Activated T-helper 1 cell treated with anti-CD3 and anti-CD28 coated beads, Interleukin-12 subunit alpha, Interleukin-12 subunit beta, Interleukin-2, Interleukin-4 antibody, amounts not matched to agents 30 ng/mL and 10 ng/mL and 1 ng/mL, durations not matched to agents 14 hours and 24 hours and 36 hours (primary cell): ENCODE data around the gene TMEM254. TPM values are rescaled to one million over a fixed set of nuclear protein-coding genes. Genes with fewer than 3 reads are reported as not detected.
"Not testable (repeated sequence)": the region's sequence is repeated elsewhere in the genome, so short reads cannot be mapped to it uniquely, and the experiment has no call there.

ENCODE experiments used
- DNase-seq: peaks from one replicate; pipeline ENCODE4 v3.0.0; 2021; ENCODE audit warnings: low spot score
- H3K27ac Mint-ChIP-seq: one replicate; pipeline ENCODE4 v1.8.0; 2021; ENCODE audit warnings: mild to moderate bottlenecking, mixed read lengths
- H3K27me3 Mint-ChIP-seq: one replicate; pipeline ENCODE4 v1.8.0; 2022; ENCODE audit warnings: mild to moderate bottlenecking, moderate library complexity, mixed read lengths; ENCODE audit not compliant: insufficient read depth
- H3K36me3 Mint-ChIP-seq: one replicate; pipeline ENCODE4 v1.8.0; 2021; ENCODE audit warnings: low read depth, mixed read lengths
- H3K4me1 Mint-ChIP-seq: one replicate; pipeline ENCODE4 v1.8.0; 2021; ENCODE audit warnings: low read depth, mixed read lengths
- H3K4me3 Mint-ChIP-seq: one replicate; pipeline ENCODE4 v1.8.0; 2021; ENCODE audit warnings: mild to moderate bottlenecking, moderate library complexity, mixed read lengths
- H3K9me3 Mint-ChIP-seq: one replicate; pipeline ENCODE4 v1.8.0; 2021; ENCODE audit warnings: mixed read lengths
- intact Hi-C: fragments of 100-400 bp; cut with micrococcal nuclease; formaldehyde crosslinking; loops from one replicate; pipeline ENCODE4 v1.15.1; 2024
- total RNA-seq: library from RNA; stranded (reverse); gene quantifications from 2 replicates; pipeline ENCODE4 v1.2.3, GENCODE V29; 2022

Gene TMEM254
- total RNA-seq, 1 donor from 2014 or later = 12.4 TPM

- Mint-ChIP-seq H3K4me3 (no peak overlapping the region), H3K27ac (no peak overlapping the region), H3K9me3 (no peaks in the 10 kb centered on the region), H3K36me3 (no peaks in the 10 kb centered on the region), H3K4me1 (no peaks in the 10 kb centered on the region), H3K27me3 (peaks cover 12% of the 10 kb centered on the region)
- intact Hi-C loops = no loop called here
- no peak for DNase-seq
Observed at GRCh38 chr10:80122746-80123145, 44.3 kb downstream of the TMEM254 start.

GRCh38 chr10:80126876-80127275 lies 48.4 kb downstream of the TMEM254 start:
- no peak for DNase-seq
- intact Hi-C loops = no loop called here
- H3K27me3 Mint-ChIP-seq = peaks cover 20% of the 10 kb centered on the region
- H3K36me3 Mint-ChIP-seq = no peaks in the 10 kb centered on the region
- no peak overlapping the region for H3K27ac Mint-ChIP-seq
- H3K4me3 Mint-ChIP-seq = no peak overlapping the region
- H3K4me1 Mint-ChIP-seq = no peaks in the 10 kb centered on the region
- H3K9me3 Mint-ChIP-seq = no peaks in the 10 kb centered on the region

GRCh38 chr10:80131499-80131901 lies 53.0 kb downstream of the TMEM254 start:
- no peak overlapping the region for H3K27ac Mint-ChIP-seq
- H3K9me3 Mint-ChIP-seq = no peaks in the 10 kb centered on the region
- H3K4me3 Mint-ChIP-seq = no peak overlapping the region
- no peak for DNase-seq
- intact Hi-C loops = no loop called here
- no peaks in the 10 kb centered on the region for H3K36me3 Mint-ChIP-seq
- H3K4me1 Mint-ChIP-seq = no peaks in the 10 kb centered on the region
- peaks cover 40% of the 10 kb centered on the region for H3K27me3 Mint-ChIP-seq

- peaks cover 38% of the 10 kb centered on the region for H3K27me3 Mint-ChIP-seq
- no peak for DNase-seq
- H3K4me3 Mint-ChIP-seq = no peak within 1 kb of the TSS
- intact Hi-C loops = no loop called here
- no peaks in the 10 kb centered on the region for H3K4me1 Mint-ChIP-seq
- H3K9me3 Mint-ChIP-seq = no peaks in the 10 kb centered on the region
- H3K36me3 Mint-ChIP-seq = no peaks in the 10 kb centered on the region
- no peak within 1 kb of the TSS for H3K27ac Mint-ChIP-seq
Observed at GRCh38 chr10:80132299-80133139, 54.1 kb downstream of the TMEM254 start, which contains the start of gene PLAC9. Gene PLAC9 (plus strand): TSS chr10:80132730. CDS start chr10:80132763, 33 bp downstream.

GRCh38 chr10:80133206-80133605 lies 54.7 kb downstream of the TMEM254 start:
- Mint-ChIP-seq H3K36me3 (no peaks in the 10 kb centered on the region), H3K9me3 (no peaks in the 10 kb centered on the region), H3K27ac (no peak overlapping the region), H3K27me3 (peaks cover 40% of the 10 kb centered on the region), H3K4me3 (no peak overlapping the region), H3K4me1 (no peaks in the 10 kb centered on the region)
- intact Hi-C loops = no loop called here
- no peak for DNase-seq

GRCh38 chr10:80133687-80134086 lies 55.2 kb downstream of the TMEM254 start:
- H3K4me1 Mint-ChIP-seq, DNase-seq, intact Hi-C loops, H3K27ac Mint-ChIP-seq, H3K9me3 Mint-ChIP-seq, H3K4me3 Mint-ChIP-seq, H3K36me3 Mint-ChIP-seq: not testable (repeated sequence)
- peaks cover 40% of the 10 kb centered on the region for H3K27me3 Mint-ChIP-seq

- H3K4me3 Mint-ChIP-seq = no peak overlapping the region
- no peaks in the 10 kb centered on the region for H3K4me1 Mint-ChIP-seq
- intact Hi-C loops = no loop called here
- no peak for DNase-seq
- no peaks in the 10 kb centered on the region for H3K9me3 Mint-ChIP-seq
- H3K27ac Mint-ChIP-seq = no peak overlapping the region
- peaks cover 32% of the 10 kb centered on the region for H3K27me3 Mint-ChIP-seq
- no peaks in the 10 kb centered on the region for H3K36me3 Mint-ChIP-seq
Observed at GRCh38 chr10:80136134-80136571, 57.7 kb downstream of the TMEM254 start.

GRCh38 chr10:80137031-80137862 lies 58.8 kb downstream of the TMEM254 start:
- H3K4me1 Mint-ChIP-seq = no peaks in the 10 kb centered on the region
- DNase-seq = no peak
- intact Hi-C loops = no loop called here
- H3K4me3 Mint-ChIP-seq = no peak overlapping the region
- no peak overlapping the region for H3K27ac Mint-ChIP-seq
- peaks cover 21% of the 10 kb centered on the region for H3K27me3 Mint-ChIP-seq
- H3K36me3 Mint-ChIP-seq = no peaks in the 10 kb centered on the region
- H3K9me3 Mint-ChIP-seq = no peaks in the 10 kb centered on the region

GRCh38 chr10:80137920-80138319 lies 59.5 kb downstream of the TMEM254 start:
- Mint-ChIP-seq H3K9me3 (no peaks in the 10 kb centered on the region), H3K27me3 (peaks cover 19% of the 10 kb centered on the region), H3K4me3 (no peak overlapping the region)

GRCh38 chr10:80139265-80139664 lies 60.8 kb downstream of the TMEM254 start:
- H3K4me3 Mint-ChIP-seq = no peak overlapping the region
- no peaks in the 10 kb centered on the region for H3K9me3 Mint-ChIP-seq
- peaks cover 7% of the 10 kb centered on the region for H3K27me3 Mint-ChIP-seq
- H3K27ac Mint-ChIP-seq = no peak overlapping the region
- H3K4me1 Mint-ChIP-seq = peaks cover 6% of the 10 kb centered on the region
- no peak for DNase-seq
- intact Hi-C loops = no loop called here
- H3K36me3 Mint-ChIP-seq = no peaks in the 10 kb centered on the region

More at GRCh38 chr10:80137920-80138319, 59.5 kb downstream of the TMEM254 start:
- Mint-ChIP-seq H3K27ac (no peak overlapping the region), H3K36me3 (no peaks in the 10 kb centered on the region), H3K4me1 (no peaks in the 10 kb centered on the region)
- no peak for DNase-seq
- intact Hi-C loops = no loop called here

- H3K4me1 Mint-ChIP-seq = peaks cover 14% of the 10 kb centered on the region
- H3K36me3 Mint-ChIP-seq = no peaks in the 10 kb centered on the region
- no peaks in the 10 kb centered on the region for H3K9me3 Mint-ChIP-seq
- H3K27ac Mint-ChIP-seq = no peak overlapping the region
- H3K27me3 Mint-ChIP-seq = peaks cover 2% of the 10 kb centered on the region
- no peak overlapping the region for H3K4me3 Mint-ChIP-seq
- intact Hi-C loops = no loop called here
- DNase-seq = no peak
Observed at GRCh38 chr10:80140251-80140650, 61.8 kb downstream of the TMEM254 start.

GRCh38 chr10:80141696-80142460 lies 63.4 kb downstream of the TMEM254 start:
- no peak overlapping the region for H3K27ac Mint-ChIP-seq
- no peak overlapping the region for H3K4me3 Mint-ChIP-seq

More at GRCh38 chr10:80141696-80142460, 63.4 kb downstream of the TMEM254 start:
- H3K4me1 Mint-ChIP-seq = peaks cover 20% of the 10 kb centered on the region
- no peaks in the 10 kb centered on the region for H3K36me3 Mint-ChIP-seq
- H3K9me3 Mint-ChIP-seq = no peaks in the 10 kb centered on the region
- DNase-seq = no peak
- H3K27me3 Mint-ChIP-seq = peaks cover 2% of the 10 kb centered on the region
- intact Hi-C loops = no loop called here
